ENCODE results near the gene DMD. TPM values are rescaled to one million over a fixed set of nuclear protein-coding genes. Genes with fewer than 3 reads are reported as not detected.

DMD gene
- polyA plus RNA-seq, 3 donors: 16.2 to 19.8 (median 19.4) TPM

GRCh38 chrX:31297881-31298280, 1913.5 kb downstream of the DMD start:
- no peak for DNase-seq

- DNase-seq: no peak
These were observed 1916.9 kb downstream of the DMD start for GRCh38 chrX:31294475-31294874.

- DNase-seq: no peak
These were observed 1917.9 kb downstream of the DMD start for GRCh38 chrX:31293409-31293808.

GRCh38 chrX:31291131-31291530, 1920.2 kb downstream of the DMD start:
- DNase-seq: no peak

GRCh38 chrX:31287861-31288260, 1923.5 kb downstream of the DMD start:
- no peak for DNase-seq

- no peak for DNase-seq
These were observed 1930.8 kb downstream of the DMD start for GRCh38 chrX:31280580-31280979.

- no peak for DNase-seq
These were observed 1932.0 kb downstream of the DMD start for GRCh38 chrX:31279359-31279758.

GRCh38 chrX:31272472-31272775, 1938.9 kb downstream of the DMD start:
- DNase-seq: no peak

GRCh38 chrX:31271615-31272471, 1939.5 kb downstream of the DMD start:
- DNase-seq: no peak

- DNase-seq: no peak
These were observed 1941.4 kb downstream of the DMD start for GRCh38 chrX:31269914-31270313.

- no peak for DNase-seq
These were observed 1943.0 kb downstream of the DMD start for GRCh38 chrX:31268359-31268758.

- peak; percentile 27 for DNase-seq
These were observed 1944.9 kb downstream of the DMD start for GRCh38 chrX:31266203-31267076.

GRCh38 chrX:31265383-31265782, 1946.0 kb downstream of the DMD start:
- DNase-seq: no peak

- no peak for DNase-seq
These were observed 1951.0 kb downstream of the DMD start for GRCh38 chrX:31260351-31260750.

GRCh38 chrX:31258166-31258565, 1953.2 kb downstream of the DMD start:
- no peak for DNase-seq

- DNase-seq: no peak
These were observed 1955.9 kb downstream of the DMD start for GRCh38 chrX:31255310-31256033.

- no peak for DNase-seq
These were observed 1959.2 kb downstream of the DMD start for GRCh38 chrX:31252133-31252532.

- DNase-seq: no peak
These were observed 1960.0 kb downstream of the DMD start for GRCh38 chrX:31251336-31251735.

- no peak for DNase-seq
These were observed 1965.6 kb downstream of the DMD start for GRCh38 chrX:31245714-31246113.

- DNase-seq: no peak
These were observed 1967.5 kb downstream of the DMD start for GRCh38 chrX:31243804-31244203.

GRCh38 chrX:31240982-31241381, 1970.4 kb downstream of the DMD start:
- DNase-seq: no peak

GRCh38 chrX:31237189-31237588, 1974.2 kb downstream of the DMD start:
- DNase-seq: no peak

- DNase-seq: no peak
These were observed 1975.1 kb downstream of the DMD start for GRCh38 chrX:31236231-31236630.

All from renal pelvis (tissue), 4 donors.